ENCODE results near the gene CLCN1.

Gene CLCN1

GRCh38 chr7:143305423-143306070 lies 10.4 kb upstream of the CLCN1 start:
- H2AFZ ChIP-seq (ENCODE audit: low read length) = no peak overlapping the region
- no peaks in the 10 kb centered on the region for H3K9me3 ChIP-seq (ENCODE audit: insufficient read depth, low read depth, low read length)
- TF ChIP-seq, protein P1, sequence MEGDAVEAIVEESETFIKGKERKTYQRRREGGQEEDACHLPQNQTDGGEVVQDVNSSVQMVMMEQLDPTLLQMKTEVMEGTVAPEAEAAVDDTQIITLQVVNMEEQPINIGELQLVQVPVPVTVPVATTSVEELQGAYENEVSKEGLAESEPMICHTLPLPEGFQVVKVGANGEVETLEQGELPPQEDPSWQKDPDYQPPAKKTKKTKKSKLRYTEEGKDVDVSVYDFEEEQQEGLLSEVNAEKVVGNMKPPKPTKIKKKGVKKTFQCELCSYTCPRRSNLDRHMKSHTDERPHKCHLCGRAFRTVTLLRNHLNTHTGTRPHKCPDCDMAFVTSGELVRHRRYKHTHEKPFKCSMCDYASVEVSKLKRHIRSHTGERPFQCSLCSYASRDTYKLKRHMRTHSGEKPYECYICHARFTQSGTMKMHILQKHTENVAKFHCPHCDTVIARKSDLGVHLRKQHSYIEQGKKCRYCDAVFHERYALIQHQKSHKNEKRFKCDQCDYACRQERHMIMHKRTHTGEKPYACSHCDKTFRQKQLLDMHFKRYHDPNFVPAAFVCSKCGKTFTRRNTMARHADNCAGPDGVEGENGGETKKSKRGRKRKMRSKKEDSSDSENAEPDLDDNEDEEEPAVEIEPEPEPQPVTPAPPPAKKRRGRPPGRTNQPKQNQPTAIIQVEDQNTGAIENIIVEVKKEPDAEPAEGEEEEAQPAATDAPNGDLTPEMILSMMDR (conservative IDR thresholded peaks at IDR 0.05; ENCODE audit: low read length) = peak; percentile 92
- TF ChIP-seq EZH2phosphoT487 (IDR thresholded peaks at IDR 0.05; ENCODE audit: borderline replicate concordance) = no peak

DNA sequence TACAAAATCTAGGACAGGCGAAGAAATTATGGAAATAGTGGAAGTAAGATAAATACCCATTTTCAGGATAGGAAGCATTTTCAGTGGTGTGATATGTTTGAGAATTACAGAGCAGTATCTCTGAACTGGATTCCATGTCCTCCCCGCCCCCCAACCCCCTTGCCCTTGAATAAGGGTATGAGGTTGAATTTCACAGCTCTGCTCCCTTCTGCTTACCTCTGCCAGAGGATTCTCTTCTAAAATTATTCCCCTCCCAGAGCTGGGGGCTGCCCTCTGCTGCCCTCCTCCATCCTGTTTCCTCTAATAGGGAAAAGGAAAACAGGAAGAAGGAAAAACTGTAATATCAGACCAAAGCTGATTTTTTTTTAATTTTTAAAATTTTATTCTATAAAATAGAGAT lies 7.3 kb upstream of the CLCN1 start:
- no peak for TF ChIP-seq EZH2phosphoT487 (IDR thresholded peaks at IDR 0.05; ENCODE audit: borderline replicate concordance)
- TF ChIP-seq, protein P1 (conservative IDR thresholded peaks at IDR 0.05; ENCODE audit: low read length) = no peak
- H3K27me3 ChIP-seq (ENCODE audit: insufficient read depth, low read length, poor library complexity, severe bottlenecking) = no peaks in the 10 kb centered on the region
- no peaks in the 10 kb centered on the region for H3F3A ChIP-seq (ENCODE audit: low read depth)
- peaks cover 42% of the 10 kb centered on the region for H3K36me3 ChIP-seq (ENCODE audit: insufficient read depth, low read length)
- H3K4me1 ChIP-seq (ENCODE audit: insufficient read depth, low read length, poor library complexity, severe bottlenecking) = peaks cover 4% of the 10 kb centered on the region
- H4K20me1 ChIP-seq (ENCODE audit: insufficient read depth, low read length, poor library complexity, severe bottlenecking) = peaks cover 6% of the 10 kb centered on the region
- no peak overlapping the region for H3K4me2 ChIP-seq (ENCODE audit: low read depth, low read length, poor library complexity, severe bottlenecking)
- H3K9ac ChIP-seq (ENCODE audit: low read depth, low read length, poor library complexity, severe bottlenecking) = no peak overlapping the region
- no peak overlapping the region for H3K4me3 ChIP-seq (ENCODE audit: low read length, poor library complexity, severe bottlenecking)
- H3K79me2 ChIP-seq (ENCODE audit: insufficient read depth, low read length) = peaks cover 10% of the 10 kb centered on the region; the same call in 1 of the 2 replicates
- H3K9me2 ChIP-seq (replicated peaks; ENCODE audit: low read depth, low read length) = no peaks in the 10 kb centered on the region
- no peak overlapping the region for H2AFZ ChIP-seq (ENCODE audit: low read length)
- H3K9me3 ChIP-seq (ENCODE audit: insufficient read depth, low read depth, low read length) = no peaks in the 10 kb centered on the region

More at GRCh38 chr7:143305423-143306070, 10.4 kb upstream of the CLCN1 start:
- H3K36me3 ChIP-seq (ENCODE audit: insufficient read depth, low read length) = peaks cover 69% of the 10 kb centered on the region
- H3K79me2 ChIP-seq (ENCODE audit: insufficient read depth, low read length) = peaks cover 10% of the 10 kb centered on the region; the same call in 1 of the 2 replicates
- H3K4me3 ChIP-seq (ENCODE audit: low read length, poor library complexity, severe bottlenecking) = no peak overlapping the region
- H4K20me1 ChIP-seq (ENCODE audit: insufficient read depth, low read length, poor library complexity, severe bottlenecking) = peaks cover 6% of the 10 kb centered on the region
- H3K4me2 ChIP-seq (ENCODE audit: low read depth, low read length, poor library complexity, severe bottlenecking) = no peak overlapping the region
- no peak overlapping the region for H3K9ac ChIP-seq (ENCODE audit: low read depth, low read length, poor library complexity, severe bottlenecking)
- H3K9me2 ChIP-seq (replicated peaks; ENCODE audit: low read depth, low read length) = no peaks in the 10 kb centered on the region
- H3K27me3 ChIP-seq (ENCODE audit: insufficient read depth, low read length, poor library complexity, severe bottlenecking) = no peaks in the 10 kb centered on the region
- H3K4me1 ChIP-seq (ENCODE audit: insufficient read depth, low read length, poor library complexity, severe bottlenecking) = peaks cover 3% of the 10 kb centered on the region
- H3F3A ChIP-seq (ENCODE audit: low read depth) = no peaks in the 10 kb centered on the region

DNA sequence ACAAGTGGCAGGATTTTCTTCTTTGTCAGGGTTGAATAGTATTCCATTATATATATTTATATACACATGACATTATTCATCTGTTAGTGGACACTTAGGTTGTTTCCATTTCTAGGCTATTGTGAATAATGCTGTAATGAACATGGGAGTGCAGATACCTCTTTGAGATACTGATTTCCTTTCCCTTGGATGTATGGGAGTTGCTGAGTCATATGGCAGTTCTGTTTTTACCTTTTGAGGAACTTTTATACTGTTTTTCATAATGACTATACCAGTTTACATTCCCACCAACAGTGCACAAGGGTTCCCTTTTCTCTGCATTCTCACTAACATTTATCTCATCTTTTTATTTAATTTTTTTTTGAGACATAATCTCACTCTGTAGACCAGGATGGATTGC lies 1.8 kb upstream of the CLCN1 start:
- Histone ChIP-seq H2AFZ (ENCODE audit: low read length) (no peak overlapping the region), H3K79me2 (ENCODE audit: insufficient read depth, low read length) (no peaks in the 10 kb centered on the region), H3K4me3 (ENCODE audit: low read length, poor library complexity, severe bottlenecking) (no peak overlapping the region), H3K9ac (ENCODE audit: low read depth, low read length, poor library complexity, severe bottlenecking) (no peak overlapping the region), H3F3A (ENCODE audit: low read depth) (no peaks in the 10 kb centered on the region), H3K36me3 (ENCODE audit: insufficient read depth, low read length) (no peaks in the 10 kb centered on the region), H4K20me1 (ENCODE audit: insufficient read depth, low read length, poor library complexity, severe bottlenecking) (no peaks in the 10 kb centered on the region), H3K4me1 (ENCODE audit: insufficient read depth, low read length, poor library complexity, severe bottlenecking) (peaks cover 4% of the 10 kb centered on the region), H3K4me2 (ENCODE audit: low read depth, low read length, poor library complexity, severe bottlenecking) (no peak overlapping the region), H3K9me3 (ENCODE audit: insufficient read depth, low read depth, low read length) (no peaks in the 10 kb centered on the region), H3K27me3 (ENCODE audit: insufficient read depth, low read length, poor library complexity, severe bottlenecking) (no peaks in the 10 kb centered on the region), H3K9me2 (replicated peaks; ENCODE audit: low read depth, low read length) (no peaks in the 10 kb centered on the region)
- TF ChIP-seq EZH2phosphoT487 (IDR thresholded peaks at IDR 0.05; ENCODE audit: borderline replicate concordance) = no peak
- TF ChIP-seq, protein P1 (conservative IDR thresholded peaks at IDR 0.05; ENCODE audit: low read length) = no peak
